Panc1 (cell line): ENCODE data around the gene HYAL2.

Source experiments
- CTCF ChIP-seq: fragments of 450-650 bp; IDR thresholded peaks from 2 replicates; pipeline ENCODE4 v1.5.1; 2017; ENCODE audit warnings: mild to moderate bottlenecking
- POLR2AphosphoS5 ChIP-seq: IDR thresholded peaks from 2 replicates; pipeline ENCODE4 v1.6.1; 2012; ENCODE audit warnings: mild to moderate bottlenecking, low read depth, low read length, moderate library complexity
- REST ChIP-seq, 2 experiments: IDR thresholded peaks; 2 replicates each; pipeline ENCODE4 v1.6.1; 2011 to 2012; ENCODE audit warnings: low read depth in 2 of 2, control low read depth in 1 of 2, low read length in 1 of 2, mild to moderate bottlenecking in 1 of 2, moderate library complexity in 1 of 2; ENCODE audit not compliant: insufficient read depth in 1 of 2
- SIN3A ChIP-seq: IDR thresholded peaks from 2 replicates; pipeline ENCODE4 v1.6.1; 2012; ENCODE audit warnings: low read depth, mild to moderate bottlenecking, low read length, moderate library complexity, borderline replicate concordance; ENCODE audit not compliant: insufficient read depth
- TCF7L2 ChIP-seq: IDR thresholded peaks from 2 replicates; pipeline ENCODE4 v1.6.1; 2011; ENCODE audit warnings: mild to moderate bottlenecking, low read depth, low read length, inconsistent platforms

GRCh38 chr3:50295553-50296431 lies 26.8 kb downstream of the HYAL2 start:
- TF ChIP-seq CTCF (no peak), REST (IDR thresholded peaks at IDR 0.05; ENCODE audit: insufficient read depth in 1 of 2, low read depth in 2 of 2, low read length in 1 of 2) (no peak), POLR2AphosphoS5 (no peak), SIN3A (no peak), TCF7L2 (no peak)
